Heart right ventricle (tissue), 16 donors: ENCODE results near the gene HPN. TPM values are rescaled to one million over a fixed set of nuclear protein-coding genes. Genes with fewer than 3 reads are reported as not detected.

Source experiments
- ATAC-seq, 8 donors: fragments of 200-7000 bp; cut with Tn5 transposase; one replicate each; pipeline ENCODE4 v1.9.1; 2020; ENCODE audit warnings: mild to moderate bottlenecking in 8 of 8, moderate library complexity in 8 of 8, moderate number of reproducible peaks in 1 of 8
- DNase-seq, 2 donors: peaks; one replicate each; pipeline ENCODE4 v3.0.0-alpha.2; 2020
- H3K27ac ChIP-seq, 10 donors: fragments of 200-600 bp; sonication (generic) in 2 of 10; one replicate each; pipeline versions ENCODE4 v1.5.0 to v1.8.0; 2020 to 2022; ENCODE audit warnings: mild to moderate bottlenecking in 3 of 10
- H3K27me3 ChIP-seq, 7 donors: fragments of 200-600 bp; one replicate each; pipeline ENCODE4 v1.8.0; 2021 to 2022; ENCODE audit warnings: mild to moderate bottlenecking in 2 of 7
- H3K36me3 ChIP-seq, 9 donors: fragments of 200-600 bp; sonication (generic) in 1 of 9; one replicate each; pipeline versions ENCODE4 v1.5.0 to v1.8.0; 2020 to 2022; ENCODE audit warnings: mild to moderate bottlenecking in 2 of 9
- H3K4me1 ChIP-seq, 9 donors: fragments of 200-600 bp; sonication (generic) in 1 of 9; one replicate each; pipeline versions ENCODE4 v1.5.0 to v1.8.0; 2020 to 2022; ENCODE audit warnings: mild to moderate bottlenecking in 4 of 9
- H3K4me3 ChIP-seq, 10 donors: fragments of 200-600 bp; sonication (generic) in 2 of 10; one replicate each; pipeline versions ENCODE4 v1.5.0 to v1.8.0; 2020 to 2022; ENCODE audit warnings: mild to moderate bottlenecking in 7 of 10, moderate library complexity in 2 of 10
- H3K9me3 ChIP-seq, 11 donors: fragments of 200-600 bp in 10 of 11; sonication (generic) in 2 of 11; one replicate each; pipeline versions ENCODE4 v1.5.0 to v1.8.0; 2013 to 2022; ENCODE audit warnings: mild to moderate bottlenecking in 2 of 11, control low read depth in 1 of 11, moderate library complexity in 1 of 11
- WGBS, 2 donors: extraction: QIAGEN DNeasy Blood & Tissue Kit; methylation state at CpG; one replicate each; pipeline ENCODE4 v1.1.7; 2013; ENCODE audit warnings: inconsistent platforms in 1 of 2; 5-methylcytosine and 5-hydroxymethylcytosine counted together
- intact Hi-C, 10 donors: fragments of 100-400 bp; cut with DNase I; formaldehyde crosslinking; loops; one replicate each; pipeline versions ENCODE4 v1.11.1 to v1.14.2; 2022
- polyA plus RNA-seq, 2 donors: library from polyadenylated mRNA; stranded (reverse); fragments of 200-250 nt; gene quantifications; one replicate each; pipeline ENCODE4 v1.2.3, GENCODE V29; 2013
- total RNA-seq, 10 donors: library from RNA; stranded (reverse); fragmentation: NEBNext Ultra II Directional in 3 of 10; extraction: Animal tissue kit (Norgen Biotek cat#: 25700) in 3 of 10; gene quantifications; one replicate each; pipeline versions ENCODE4 v1.2.1 to v1.2.4, GENCODE V29; 2021 to 2023
- TF ChIP-seq, protein P1 (sequence below), 9 donors: fragments of 200-600 bp; sonication (generic) in 2 of 9; IDR thresholded peaks; one replicate each; pipeline versions ENCODE4 v1.5.0 to v1.8.0; 2021 to 2022; ENCODE audit warnings: antibody characterized with exemption in 9 of 9, mild to moderate bottlenecking in 5 of 9, moderate library complexity in 1 of 9
- donor health status: Arrhythmogenic right ventricular cardiomyopathy.
- donor health status: ischemic (EF 13 %, LVEDD 7.1; RV severe dilation, severe dysfunction).
- donor health status: healthy with polysubstance abuse.
- donor health status: DM: no; HTN: yes; CAD: no.
- donor health status: DM: no; HTN: no; CAD: no.
- donor health status: ischemic (EF 25% LVEDD 6.9; RV normal size, moderate dysfunction).
- donor health status: ischemic (EF 25% LVEDD 5.7; RV mildly dilated, moderate dysfunction).
- donor health status: healthy.
- donor health status: DM: yes; HTN: yes; CAD: no.
- donor health status: Ischemic cardiomyopathy.
- donor health status: ischemic (EF 35%, LVEDD 5.7; RV mildly dilated, moderate dysfunction).
- donor health status: nonischemic (EF 11% LVEDD 7.7; RV severe dilation, severe dysfunction).
- donor health status: DM: yes; HTN: yes; CAD: no.
- donor health status: PGD.
- donor health status: ischemic (EF 29% LVEDD 5.4; RV normal size, mild dysfunction).
- donor health status: nonischemic (EF 23%, LVEDD 6.1; RV moderate dilation, normal function).

HPN gene
- total and polyA plus RNA-seq, 12 donors: 1.4 to 13.1 (median 4.0) TPM

- H3K36me3 ChIP-seq: no peaks in the 10 kb centered on the region
- no peak overlapping the region for H3K27ac ChIP-seq
- ATAC-seq (no peak), DNase-seq (no peak)
- TF ChIP-seq, protein P1, sequence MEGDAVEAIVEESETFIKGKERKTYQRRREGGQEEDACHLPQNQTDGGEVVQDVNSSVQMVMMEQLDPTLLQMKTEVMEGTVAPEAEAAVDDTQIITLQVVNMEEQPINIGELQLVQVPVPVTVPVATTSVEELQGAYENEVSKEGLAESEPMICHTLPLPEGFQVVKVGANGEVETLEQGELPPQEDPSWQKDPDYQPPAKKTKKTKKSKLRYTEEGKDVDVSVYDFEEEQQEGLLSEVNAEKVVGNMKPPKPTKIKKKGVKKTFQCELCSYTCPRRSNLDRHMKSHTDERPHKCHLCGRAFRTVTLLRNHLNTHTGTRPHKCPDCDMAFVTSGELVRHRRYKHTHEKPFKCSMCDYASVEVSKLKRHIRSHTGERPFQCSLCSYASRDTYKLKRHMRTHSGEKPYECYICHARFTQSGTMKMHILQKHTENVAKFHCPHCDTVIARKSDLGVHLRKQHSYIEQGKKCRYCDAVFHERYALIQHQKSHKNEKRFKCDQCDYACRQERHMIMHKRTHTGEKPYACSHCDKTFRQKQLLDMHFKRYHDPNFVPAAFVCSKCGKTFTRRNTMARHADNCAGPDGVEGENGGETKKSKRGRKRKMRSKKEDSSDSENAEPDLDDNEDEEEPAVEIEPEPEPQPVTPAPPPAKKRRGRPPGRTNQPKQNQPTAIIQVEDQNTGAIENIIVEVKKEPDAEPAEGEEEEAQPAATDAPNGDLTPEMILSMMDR (IDR thresholded peaks at IDR 0.05): no peak
- no peak overlapping the region for H3K4me3 ChIP-seq
- no peaks in the 10 kb centered on the region for H3K9me3 ChIP-seq
- peaks cover 0 to 35% (median 13%) of the 10 kb centered on the region in 7 donors for H3K27me3 ChIP-seq
- peaks cover 0 to 10% (median 9%) of the 10 kb centered on the region in 9 donors for H3K4me1 ChIP-seq
- intact Hi-C loops: loop anchor here in 3 of 10 donors (5.0 to 10.0 kb wide), 3 partner anchors 37 to 115 kb away; no protein-coding TSS in a partner anchor
- 85 to 90% methylated on average over 8 of the region's 8 CpGs for WGBS, 2 donors
Measured at GRCh38 chr19:35089554-35089953, 48.0 kb downstream of the HPN start.

DNA sequence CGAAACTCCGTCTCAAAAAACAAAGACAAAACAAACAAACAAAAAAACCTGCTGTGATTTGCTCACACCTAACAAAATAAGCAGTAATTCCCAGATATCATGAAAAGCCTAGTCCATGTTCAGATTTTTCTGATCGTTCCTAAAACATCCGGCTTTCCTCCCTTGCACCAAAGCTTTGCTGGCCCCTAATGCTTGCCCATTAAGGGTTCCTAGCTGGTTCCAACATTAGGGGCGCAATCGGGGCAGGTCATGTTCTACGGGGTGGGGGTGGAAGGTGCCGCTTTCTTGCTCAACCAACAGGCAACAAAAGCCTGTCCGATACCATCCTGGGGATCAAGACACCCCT is 48.6 kb downstream of the HPN start:
- intact Hi-C loops: loop anchor here in 7 of 10 donors (1.0 to 10.0 kb wide), 4 partner anchors 115 to 118 kb away; no protein-coding TSS in a partner anchor
- no peaks in the 10 kb centered on the region for H3K36me3 ChIP-seq
- ATAC-seq (no peak), DNase-seq (no peak)
- WGBS, 2 donors: 37 to 39% methylated on average over 9 of the region's 9 CpGs
- TF ChIP-seq, protein P1 (IDR thresholded peaks at IDR 0.05): no peak
- H3K27me3 ChIP-seq: peaks cover 0 to 35% (median 13%) of the 10 kb centered on the region in 7 donors
- H3K4me1 ChIP-seq: peaks cover 0 to 10% (median 9%) of the 10 kb centered on the region in 9 donors
- H3K27ac ChIP-seq: no peak overlapping the region
- H3K9me3 ChIP-seq: no peaks in the 10 kb centered on the region
- no peak overlapping the region for H3K4me3 ChIP-seq

DNA sequence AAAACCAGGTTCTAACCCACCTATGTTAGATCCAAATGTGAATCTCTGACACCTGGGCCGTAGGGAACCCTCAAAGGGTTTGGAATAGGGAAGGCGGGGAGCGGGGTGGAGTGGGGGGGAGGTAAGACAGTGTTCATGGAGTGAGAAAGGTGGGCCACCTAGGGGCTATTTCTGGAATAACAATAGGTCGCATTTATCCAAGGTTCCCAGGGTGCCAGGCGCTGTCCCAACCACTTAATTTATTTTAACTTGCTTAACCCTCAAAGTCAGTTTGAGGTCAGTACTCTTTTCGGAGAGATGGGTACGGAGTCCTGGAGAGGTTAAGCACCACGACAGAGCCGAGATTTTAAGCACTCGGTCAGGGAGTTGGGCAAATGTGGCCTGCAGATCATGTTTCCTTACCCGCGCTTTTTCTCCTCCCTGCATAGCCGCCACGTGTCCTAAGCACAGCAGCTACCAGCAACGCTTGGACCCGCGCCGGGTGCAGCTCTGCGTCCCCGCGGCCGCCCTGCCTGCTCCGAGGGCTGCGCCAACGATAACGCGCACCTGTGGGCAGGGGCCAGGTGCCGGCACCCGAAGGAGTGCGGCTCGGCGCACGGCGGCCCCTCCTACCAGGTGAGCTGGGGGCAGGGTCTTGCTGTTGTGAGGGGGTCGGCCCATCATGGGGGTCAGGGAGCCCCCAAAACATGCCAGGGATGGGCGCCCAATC is 49.1 kb downstream of the HPN start:
- TF ChIP-seq, protein P1 (IDR thresholded peaks at IDR 0.05): peak; percentile 43 to 71 (median 67)
- no peaks in the 10 kb centered on the region for H3K36me3 ChIP-seq
- H3K4me1 ChIP-seq: peaks cover 0 to 10% (median 9%) of the 10 kb centered on the region in 9 donors
- H3K27ac ChIP-seq: no peak overlapping the region
- H3K4me3 ChIP-seq: no peak overlapping the region
- peak; percentile 74 to 92 (median 86) for ATAC-seq
- peak in 1 of 2 donors; percentile 57 for DNase-seq
- 4 to 5% methylated on average over 36 of the region's 36 CpGs for WGBS, 2 donors
- H3K27me3 ChIP-seq: peaks cover 0 to 35% (median 13%) of the 10 kb centered on the region in 7 donors
- H3K9me3 ChIP-seq: no peaks in the 10 kb centered on the region
- intact Hi-C loops: loop anchor here in 7 of 10 donors (1.0 to 10.0 kb wide), 4 partner anchors 116 to 118 kb away; no protein-coding TSS in a partner anchor

- peaks cover 0 to 33% (median 13%) of the 10 kb centered on the region in 7 donors for H3K27me3 ChIP-seq
- 94 to 95% methylated on average over 5 of the region's 5 CpGs for WGBS, 2 donors
- ATAC-seq (no peak), DNase-seq (no peak)
- no peaks in the 10 kb centered on the region for H3K36me3 ChIP-seq
- H3K4me1 ChIP-seq: peaks cover 0 to 10% (median 9%) of the 10 kb centered on the region in 9 donors
- TF ChIP-seq, protein P1 (IDR thresholded peaks at IDR 0.05): no peak
- no peaks in the 10 kb centered on the region for H3K9me3 ChIP-seq
- no peak overlapping the region for H3K27ac ChIP-seq
- no peak overlapping the region for H3K4me3 ChIP-seq
- intact Hi-C loops: loop anchor here in 5 of 10 donors (5.0 to 10.0 kb wide), 2 partner anchors 119 to 121 kb away; no protein-coding TSS in a partner anchor
Measured at GRCh38 chr19:35093430-35093829, 51.9 kb downstream of the HPN start.
